HPDE6-E6E7 (cell line): ENCODE results near the gene NNAT.

ENCODE experiments used
- DNase-seq: peaks from one replicate; pipeline ENCODE4 v3.0.0; 2011; ENCODE audit warnings: missing footprints; ENCODE audit errors: extremely low spot score

NNAT gene

DNA sequence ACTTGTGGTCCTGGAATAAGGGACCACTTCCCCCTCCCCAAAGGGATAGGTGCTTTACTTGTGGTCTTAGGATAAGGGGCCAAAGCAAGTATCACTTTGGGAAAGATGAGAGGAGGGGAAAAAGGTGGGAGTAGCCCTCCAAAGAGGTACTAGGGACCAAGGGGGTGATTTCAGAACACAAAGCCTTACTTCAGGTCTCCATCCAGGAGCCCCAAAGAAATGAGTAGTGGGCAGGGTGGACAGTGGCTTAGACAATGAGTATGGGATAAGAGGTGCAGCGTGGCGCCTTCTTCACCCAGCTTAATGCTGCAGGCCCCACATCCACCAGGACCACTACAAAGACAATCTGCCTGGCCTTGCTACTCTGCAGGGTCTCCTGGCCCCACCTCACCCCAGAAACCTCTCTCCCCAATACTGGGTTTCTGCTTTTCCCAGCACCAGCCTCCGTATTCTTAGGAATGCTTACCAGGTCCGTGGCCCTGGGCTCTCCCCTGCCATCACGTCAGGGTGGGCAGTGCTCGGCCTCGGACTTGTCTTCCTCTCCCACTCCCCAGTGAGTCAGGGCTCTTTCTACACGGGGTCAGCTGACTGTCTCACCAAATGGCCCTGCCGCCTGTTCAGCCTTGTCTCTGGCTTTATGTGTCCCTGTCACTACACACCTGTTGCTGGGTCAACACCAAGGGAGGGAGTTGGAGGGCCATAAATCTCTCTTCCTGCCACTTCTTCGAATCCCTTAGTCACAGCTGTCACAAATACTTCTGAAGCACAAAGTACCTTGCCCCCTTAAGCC lies 3.1 kb downstream of the NNAT start:
- no peak for DNase-seq

DNA sequence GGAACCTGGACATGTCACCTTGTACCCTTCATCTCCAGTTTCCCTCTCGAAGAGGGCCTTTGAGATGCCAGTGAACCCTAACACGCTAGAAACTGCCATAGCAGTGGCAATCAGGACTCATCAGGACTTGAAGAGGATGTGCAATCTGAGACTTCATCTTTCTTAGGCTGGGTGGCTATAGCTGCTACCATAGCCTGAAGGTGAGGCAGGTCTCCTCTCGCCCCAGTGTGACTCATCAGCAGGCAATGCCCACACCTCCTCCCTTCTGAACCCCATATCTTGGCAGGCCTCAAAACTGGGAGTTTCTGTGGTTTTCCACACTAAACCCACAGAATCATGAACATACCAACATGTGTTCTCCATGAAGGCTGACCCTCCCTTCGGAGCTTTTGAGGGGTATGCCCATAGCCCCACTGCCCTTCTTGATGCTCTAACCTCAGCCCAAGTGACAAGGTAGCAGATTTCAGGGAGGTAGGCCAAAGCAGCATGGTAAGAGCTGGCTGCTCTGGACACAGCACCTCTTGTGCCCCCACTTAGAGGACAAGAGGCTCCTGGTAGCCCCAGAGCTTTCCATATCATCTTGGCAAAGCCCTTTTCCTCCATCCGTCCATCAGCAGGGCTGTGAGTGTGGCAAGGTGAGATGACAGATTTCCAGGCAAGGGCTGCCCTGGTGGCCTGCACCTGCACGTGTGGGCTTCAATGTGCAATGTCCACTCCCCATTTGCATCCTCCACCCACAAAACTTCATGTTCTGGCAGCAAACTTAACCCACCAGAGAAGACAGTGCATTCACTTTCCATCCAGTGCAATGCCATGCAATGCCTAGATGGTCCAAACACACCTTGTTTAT lies 4.0 kb downstream of the NNAT start:
- DNase-seq, result peak; percentile 100

DNA sequence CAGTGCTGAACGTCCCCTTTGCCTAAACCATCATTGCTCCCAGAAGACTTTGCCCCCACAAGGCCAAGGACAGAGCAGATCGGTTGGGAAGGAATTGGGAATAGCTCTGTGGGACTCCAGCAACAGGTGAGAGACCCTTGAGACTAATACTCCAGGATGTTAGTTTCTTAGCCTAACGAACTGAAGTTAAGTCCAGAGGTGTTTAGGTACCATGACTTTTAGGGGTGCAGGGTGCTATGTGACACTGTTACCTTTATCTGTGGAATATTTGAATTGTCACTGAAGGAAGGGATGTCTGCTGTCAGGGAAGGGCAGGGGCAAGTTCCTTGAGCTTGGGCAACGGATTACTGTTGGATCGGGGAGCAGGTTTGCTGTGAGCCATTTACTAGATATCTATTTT lies 4.8 kb downstream of the NNAT start:
- no peak for DNase-seq

DNA sequence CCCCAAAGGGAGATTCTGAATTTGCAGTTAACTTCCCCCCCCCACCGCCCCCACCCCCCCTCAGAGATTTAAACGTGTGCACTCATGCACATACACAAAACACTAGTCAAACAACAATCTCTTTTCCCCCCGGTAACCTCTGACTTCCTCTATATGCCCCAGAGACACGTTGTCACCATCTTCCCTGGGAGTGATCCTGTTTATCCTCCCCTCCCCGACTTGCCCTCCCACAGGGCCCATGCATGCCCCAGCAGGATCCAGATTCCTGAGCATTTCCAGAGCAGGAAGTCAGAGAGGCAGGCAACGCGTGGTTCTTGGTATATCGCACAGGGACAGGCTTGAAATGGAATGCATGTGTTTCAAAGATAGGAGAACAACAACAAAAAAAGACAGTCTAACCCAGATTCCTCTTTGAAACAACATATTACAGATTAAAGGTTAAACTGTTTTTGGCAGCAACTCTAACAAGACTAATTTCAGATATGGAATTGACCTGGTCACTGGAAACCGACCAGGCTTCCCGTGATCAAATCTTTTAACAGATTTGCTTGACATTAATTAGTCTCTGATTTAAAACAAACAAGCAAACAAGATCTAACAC lies 5.3 kb downstream of the NNAT start:
- DNase-seq, result peak; percentile 99

DNA sequence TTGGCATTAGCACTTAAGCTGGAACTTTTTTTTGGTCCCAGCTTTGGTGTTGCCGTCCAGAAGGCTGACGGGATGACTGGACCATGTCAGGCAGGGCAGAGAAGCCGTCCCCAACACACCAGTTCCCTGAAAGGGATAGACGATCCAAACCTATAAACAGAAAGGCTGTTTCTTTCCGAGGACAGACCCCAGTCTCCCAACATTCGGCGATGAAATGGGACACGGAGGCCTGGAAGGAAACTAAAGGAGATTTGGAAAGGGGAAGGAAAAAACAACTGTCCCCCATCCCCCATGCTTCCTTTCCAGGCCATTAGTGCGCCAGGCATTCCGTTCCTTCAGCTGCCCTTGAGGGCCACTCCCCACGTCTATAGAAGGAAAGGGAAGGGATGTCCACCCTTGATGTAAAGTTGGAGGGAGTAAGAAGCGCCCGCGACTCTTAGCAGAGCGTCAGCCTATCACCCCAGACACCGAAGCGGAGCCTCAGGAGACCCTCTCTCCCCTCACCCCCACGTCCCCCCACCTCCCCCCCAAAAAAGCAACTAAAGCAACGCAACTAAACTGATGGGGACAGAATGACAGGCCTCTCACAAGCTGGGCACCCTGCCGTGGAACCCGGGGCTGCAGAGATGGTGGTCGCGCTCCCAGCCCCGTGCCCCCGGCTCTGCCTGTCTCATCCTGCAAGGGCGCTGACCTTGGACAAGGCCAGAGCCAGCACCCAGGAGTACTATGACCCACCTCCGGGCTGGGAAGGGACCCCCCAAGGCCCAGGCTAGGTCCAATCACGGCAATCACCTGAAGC lies 6.0 kb downstream of the NNAT start:
- DNase-seq, result peak; percentile 66

DNA sequence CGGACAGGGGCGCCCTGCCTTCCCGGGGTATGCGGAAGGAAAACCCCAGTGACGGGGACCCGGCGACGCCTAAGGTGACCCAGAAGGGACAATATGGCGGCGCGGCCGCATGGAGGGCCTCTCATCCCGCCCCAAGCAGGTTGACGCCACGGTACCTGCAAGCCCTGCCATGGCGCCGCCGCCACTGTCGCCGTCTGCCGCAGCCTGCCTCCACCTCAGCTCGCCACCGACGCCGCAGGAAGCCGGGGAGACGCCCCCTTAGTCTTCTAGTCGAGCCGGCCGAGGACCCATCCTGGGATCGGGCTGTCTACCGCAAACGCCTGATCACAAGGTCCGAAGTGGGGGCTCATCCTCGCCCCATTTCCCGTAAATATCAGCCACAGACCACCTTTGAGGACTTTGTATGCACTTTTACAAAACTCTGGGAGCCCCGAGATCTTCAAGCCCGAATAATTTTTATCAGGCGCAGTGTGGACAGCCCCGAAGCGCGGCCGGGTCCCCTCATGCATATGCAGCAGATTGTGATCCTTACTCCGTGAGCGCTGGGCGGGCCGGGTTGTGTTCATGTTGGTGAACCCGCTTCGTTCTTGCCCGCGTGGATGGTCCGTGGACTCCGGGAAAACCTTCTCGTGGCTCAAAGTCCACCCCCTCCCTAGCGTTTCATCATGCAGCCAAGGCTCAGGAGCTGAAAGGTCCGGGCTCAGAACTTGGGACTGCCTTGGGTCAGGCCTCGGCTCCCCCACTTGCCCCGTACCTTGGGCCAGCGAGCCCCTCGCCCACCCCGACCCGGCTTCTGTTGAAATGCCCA lies 6.8 kb downstream of the NNAT start, which contains the start of gene BLCAP:
BLCAP (minus strand) TSS at position 239 of the 808 bp plus-strand sequence. CDS start 8,702 bp downstream, outside the sequence.
- DNase-seq, result peak; percentile 99

DNA sequence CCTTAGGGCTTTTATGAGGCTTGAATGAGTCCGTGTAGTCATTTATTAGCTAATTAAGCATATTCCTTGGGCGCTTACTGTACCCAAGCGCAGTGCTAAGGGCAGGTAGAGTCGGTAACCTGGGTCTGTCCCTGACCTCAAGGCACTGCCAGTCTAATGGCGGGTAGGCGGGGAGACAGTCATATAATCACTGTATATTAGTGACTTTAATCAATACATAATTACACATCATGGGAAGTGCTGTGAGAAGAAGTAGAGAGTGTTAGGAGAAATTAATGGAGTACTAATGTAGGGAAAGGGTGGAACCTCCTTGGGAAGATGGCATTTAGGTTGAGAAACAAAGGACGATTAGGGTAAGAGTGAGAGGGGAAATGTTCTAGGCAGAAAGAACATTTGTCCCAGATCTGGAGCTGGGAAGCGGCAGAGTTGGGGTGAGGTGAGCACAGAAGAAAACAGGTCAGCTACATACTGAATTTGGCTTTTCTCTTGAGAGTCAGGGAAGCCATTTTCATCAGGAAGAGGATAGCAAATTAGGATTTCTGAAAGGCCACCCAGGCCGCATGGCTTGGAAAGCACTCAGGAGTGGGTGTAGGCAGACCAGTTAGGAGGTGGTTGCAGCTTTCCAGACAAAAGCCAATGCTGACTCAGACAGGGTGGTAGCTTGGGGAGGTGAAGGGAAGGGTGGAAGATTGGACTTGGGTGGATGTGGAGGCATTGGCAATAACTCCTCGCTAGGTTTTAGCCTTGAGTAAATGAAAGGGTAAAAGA lies 7.6 kb downstream of the NNAT start:
- DNase-seq, result no peak

DNA sequence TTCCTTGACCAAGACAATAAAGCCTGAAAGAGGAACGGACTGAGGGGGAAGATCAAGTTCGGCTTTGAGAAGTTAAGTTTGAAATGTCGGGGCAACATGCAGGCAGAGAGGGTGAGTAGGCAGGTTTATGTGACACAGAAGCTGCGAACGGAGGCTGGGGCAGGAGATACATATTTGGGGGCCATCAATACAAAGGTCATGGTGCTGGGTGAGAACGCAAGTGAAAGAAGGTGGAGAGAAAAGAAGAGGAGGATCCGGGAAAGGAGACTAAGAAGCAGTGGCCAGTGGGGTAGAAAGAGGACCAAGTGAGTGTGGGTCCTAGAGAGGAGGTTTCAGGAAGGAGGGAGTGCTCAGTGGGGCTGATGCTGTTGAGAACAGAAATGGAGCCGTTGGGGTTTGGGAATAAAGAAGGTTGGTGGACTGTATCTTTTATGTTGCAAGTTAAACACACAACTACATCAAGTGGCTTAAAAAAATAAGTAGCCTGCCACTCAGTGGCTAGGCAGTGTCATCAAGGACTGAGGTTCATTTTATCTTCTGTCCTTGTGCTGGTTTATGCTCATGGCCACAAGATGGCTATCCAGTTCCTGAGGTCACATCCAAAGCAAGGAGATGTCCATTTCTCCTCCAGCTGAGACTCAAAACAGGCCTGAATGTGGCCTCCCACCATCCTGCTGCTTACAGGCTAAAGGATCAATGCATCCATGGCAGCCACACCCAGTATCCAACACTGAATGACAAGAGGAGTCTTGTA lies 8.3 kb downstream of the NNAT start:
- DNase-seq, result no peak

DNA sequence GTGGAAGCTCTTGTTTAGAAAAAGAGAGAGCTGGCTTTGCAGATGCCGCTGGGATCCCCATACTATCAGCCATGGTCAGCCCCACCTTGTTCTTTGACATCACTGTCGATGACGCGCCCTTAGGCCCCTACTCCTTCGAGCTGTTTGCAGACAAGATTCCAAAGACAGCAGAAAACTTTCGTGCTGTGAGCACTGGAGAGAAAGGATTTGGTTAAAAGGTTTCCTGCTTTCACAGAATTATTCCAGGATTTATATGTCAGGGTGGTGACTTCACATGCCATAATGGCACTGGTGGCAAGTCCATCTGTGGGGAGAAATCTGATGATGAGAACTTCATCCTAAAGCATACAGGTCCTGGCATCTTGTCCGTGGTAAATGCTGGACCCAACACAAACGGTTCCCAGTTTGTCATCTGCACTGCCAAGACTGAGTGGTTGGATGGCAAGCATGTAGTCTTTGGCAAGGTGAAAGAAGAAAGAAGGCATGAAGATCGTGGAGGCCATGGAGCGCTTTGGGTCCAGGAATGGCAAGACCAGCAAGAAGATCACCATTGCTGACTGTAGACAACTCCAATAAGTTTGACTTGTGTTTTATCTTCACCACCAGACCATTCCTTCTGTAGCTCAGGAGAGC lies 9.0 kb downstream of the NNAT start:
- DNase-seq, result no peak

DNA sequence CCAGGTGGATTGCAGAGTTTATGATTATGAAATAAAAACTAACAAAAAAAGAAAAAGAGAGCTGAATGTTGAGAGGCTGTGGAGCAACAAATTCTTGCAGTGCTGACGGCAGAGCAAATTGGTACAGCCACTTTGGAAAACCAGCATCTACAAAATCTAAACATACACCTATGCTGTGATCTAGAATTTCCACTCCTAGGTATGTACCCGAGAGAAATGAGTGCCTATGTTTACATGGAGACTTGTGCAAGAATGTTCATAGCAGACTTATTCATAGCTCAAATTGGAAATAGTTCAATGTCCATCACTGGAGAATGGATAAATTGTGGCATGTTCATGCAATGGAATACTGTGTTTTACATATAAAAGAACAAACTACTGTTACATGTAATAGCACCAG lies 9.6 kb downstream of the NNAT start:
- no peak for DNase-seq

DNA sequence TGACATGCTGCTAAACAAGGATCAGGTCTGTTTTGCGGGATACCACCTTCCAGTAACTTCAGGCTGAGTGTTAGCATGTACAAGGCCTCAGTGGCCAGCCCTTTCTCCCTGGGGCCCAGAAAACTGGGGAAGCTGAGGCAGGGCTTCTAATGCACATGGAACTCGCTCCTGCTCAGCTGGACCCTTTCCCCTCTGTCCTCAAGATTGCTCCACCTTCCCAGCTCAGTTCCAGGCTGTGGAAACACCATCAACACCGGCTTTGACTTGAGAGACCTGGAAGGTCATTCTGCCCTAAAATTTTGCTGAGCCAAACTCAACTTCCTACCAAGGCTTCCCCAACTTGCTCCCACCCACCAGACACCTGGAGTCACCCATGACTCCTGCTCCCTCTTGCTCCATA lies 10.8 kb downstream of the NNAT start:
- DNase-seq, result no peak

DNA sequence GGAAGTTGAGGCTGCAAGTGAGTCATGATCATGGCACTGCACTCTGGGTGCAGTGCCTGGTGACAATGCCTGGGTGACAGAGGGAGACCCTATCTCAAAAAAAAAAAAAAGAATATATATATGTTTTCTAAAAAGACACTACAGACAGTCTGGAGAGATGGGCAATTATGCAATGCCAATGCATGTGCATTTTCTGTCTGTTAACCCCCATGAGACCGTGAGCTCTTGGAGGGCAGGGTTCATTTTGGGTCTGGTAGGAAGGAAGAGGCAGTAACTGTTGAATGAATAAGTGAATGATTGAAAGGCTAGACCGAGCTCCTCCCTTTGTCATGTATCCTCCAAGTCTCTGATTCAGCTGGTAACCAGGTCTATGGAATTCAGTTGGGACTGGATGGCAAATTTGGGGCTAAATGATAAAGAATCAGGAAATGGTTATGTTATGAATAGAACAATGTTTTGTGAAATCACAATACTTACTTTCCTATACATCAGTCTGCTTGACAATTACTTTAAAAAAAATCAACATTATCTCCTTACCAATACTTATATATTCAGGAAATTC lies 12.2 kb downstream of the NNAT start:
- DNase-seq, result no peak

DNA sequence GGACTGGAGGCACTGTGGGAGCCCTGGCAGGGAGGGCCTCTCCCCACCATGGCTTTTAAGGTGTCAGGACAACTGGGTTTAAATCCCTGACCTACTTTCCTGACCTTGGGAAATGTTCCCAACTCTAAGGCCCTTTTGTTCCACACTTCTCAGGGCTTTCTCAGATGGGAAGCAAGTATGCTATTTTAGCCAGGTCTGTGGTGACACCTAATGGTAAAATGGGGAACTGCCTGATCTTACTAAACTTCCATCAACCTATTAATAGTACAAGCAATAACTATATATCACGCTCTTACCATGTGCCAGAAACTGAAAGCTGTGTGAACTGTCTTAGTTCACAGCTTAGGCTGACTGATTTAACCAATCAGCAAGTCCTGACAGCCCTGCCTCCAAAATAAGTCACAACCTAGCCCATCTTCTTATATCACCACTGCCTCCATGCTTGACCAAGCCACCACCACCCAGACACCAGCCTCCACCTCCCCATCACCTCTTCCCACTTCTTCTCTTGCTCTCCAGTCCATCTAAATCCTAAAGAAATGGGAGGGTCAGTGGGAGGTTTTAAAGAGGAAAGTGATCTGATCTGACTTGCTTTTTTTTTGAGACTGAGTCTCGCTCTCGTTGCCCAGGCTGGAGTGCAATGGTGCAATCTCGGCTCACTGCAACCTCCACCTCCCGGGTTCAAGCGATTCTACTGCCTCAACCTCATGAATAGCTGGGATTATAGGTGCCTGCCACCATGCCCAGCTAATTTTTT lies 13.5 kb downstream of the NNAT start:
- peak; percentile 64 for DNase-seq

DNA sequence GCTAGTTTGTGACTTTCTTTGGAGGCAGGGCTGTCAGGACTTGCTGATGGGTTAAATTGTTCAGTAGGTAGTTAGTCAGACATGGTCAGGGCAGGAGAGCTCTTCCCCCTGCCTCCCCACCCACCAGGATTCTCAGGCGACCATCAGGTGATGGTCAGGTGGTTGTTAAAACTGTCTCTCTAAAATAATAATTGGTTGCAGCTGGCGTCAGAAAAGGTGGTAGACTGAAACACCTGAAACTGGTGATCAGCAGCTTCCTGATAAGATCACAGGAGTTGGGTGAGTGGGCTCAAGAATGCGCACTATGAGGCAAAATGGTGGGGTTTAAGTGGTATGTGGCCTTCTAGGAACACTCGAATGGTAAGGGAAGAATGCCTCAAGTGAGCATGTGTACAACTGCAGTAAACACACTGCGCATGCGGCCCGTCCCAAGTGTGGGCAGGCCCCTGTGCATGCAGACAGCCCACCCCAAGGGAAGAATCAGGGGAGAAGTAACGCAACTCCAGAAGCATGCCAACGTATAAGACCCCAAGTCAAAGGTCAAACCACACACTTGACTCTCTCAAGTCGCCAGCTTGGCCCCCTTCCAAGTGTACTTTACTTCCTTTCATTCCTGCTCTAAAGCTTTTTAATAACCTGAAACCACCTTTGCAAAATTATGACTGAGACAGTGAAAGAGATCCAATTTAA lies 14.5 kb downstream of the NNAT start:
- no peak for DNase-seq

DNA sequence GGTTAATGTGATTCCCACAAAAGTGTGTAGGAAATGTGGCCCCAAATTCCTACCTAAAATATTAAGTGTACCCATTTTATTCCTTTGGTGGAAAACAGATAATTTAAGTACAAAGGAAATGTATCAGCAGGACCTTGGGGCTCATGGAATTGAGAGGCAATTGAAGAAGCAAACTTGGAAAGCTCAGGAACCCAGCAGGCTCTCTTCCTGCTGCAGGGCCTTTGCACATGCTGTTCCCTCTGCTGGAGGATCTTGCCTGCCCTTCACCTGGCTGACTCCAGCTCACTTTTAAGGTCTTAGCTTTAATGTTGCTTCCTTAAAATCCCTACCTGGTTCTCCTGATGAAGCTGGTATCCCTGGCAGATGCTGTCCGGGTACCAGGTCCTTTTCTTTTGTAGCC lies 16.5 kb downstream of the NNAT start:
- DNase-seq, result no peak

DNA sequence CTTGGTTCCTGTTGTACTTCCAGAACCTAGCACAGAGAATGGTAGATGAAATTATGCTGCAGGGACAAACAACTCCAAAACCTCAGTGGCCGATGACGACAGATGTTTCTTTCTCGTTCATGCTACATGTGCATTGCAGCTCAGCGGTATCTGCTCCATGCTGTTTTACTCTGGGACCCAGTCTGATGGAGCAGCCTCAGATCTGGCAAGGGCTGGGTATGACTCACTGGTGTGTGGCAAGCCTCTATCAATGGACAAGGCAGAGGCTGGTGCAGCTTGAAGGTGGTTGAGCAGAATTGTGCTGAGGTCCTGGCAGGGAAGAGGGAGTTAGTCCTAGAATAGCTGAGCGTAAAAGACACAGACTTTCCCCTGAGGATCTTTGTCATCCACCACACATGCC lies 17.0 kb downstream of the NNAT start:
- DNase-seq, result no peak

DNA sequence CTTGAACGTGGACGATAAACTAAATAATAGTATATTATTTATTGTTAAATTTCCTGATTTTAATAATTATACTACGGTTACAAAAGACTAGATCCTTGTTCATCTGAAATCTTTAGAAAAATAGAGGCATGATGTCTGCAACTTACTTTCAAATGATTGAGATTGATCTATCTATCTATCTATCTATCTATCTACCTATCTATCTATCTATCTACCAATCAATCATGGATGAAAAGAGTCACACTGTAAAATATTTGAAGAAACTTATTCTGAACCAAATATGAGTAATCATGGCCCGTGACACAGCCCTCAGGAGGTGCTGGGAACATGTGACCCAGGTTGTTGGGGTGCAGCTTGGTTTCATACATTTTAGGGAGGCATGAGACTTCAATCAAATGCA lies 18.4 kb downstream of the NNAT start:
- no peak for DNase-seq
